GM19099 (cell line): Measurements from ENCODE around the gene RGS13.

ENCODE experiments used
- POLR2A ChIP-seq: IDR thresholded peaks from 3 replicates; pipeline ENCODE4 v1.6.1; 2011; ENCODE audit warnings: low read depth; ENCODE audit not compliant: insufficient read length; ENCODE audit errors: extremely low read depth

Gene RGS13

DNA sequence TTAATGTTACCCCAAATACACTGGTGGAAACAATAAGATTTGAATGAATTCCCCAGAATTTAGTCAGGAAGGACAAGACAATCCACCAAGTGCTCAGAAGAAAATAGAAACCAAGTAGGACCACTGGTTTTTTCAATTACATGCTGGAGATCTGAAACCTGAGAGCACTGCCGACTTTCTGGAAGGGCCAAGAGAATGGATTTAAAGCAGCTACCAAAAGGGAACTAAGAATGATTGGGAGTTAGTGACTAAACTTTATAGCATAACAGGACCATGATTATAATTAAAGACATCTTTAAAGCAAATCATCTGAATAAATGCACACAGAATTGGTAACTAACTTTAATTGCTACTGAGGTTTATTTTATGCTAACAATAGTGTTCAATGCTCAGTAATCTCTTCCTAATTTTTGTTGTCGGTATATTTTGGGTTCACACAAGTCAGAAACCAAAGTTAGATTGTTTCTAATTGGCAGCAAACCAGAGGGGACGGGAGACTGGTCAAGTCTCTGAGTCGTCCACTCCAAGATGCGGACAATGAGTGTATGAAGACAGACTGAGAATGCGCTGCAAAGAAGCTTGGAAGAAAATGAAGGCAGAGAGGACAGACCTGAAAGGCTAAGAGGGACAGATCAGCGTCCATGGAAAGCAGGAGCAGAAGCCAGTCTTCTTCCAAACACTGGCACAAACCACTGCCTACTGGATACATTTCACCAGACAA lies 2.3 kb upstream of the RGS13 start:
- peak; percentile 20 for TF ChIP-seq POLR2A

DNA sequence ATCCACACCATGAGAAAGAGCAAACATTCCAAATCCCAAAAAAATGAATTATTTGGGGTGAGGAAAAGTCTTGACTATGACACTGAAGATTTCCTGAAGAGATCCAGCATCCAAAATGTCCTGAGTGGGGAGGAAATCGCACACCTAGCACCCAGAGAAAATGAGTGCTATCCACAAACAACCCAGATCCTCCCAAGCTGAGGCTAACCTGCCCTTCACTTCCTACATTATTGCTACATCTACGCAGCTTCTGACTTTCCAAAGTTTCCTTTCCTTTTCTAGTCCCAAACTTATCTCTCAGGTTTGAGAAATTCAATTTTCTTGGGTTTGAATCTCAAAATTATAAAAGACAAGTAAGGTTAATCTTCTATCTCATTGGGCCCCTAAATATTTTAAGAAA lies 906 bp upstream of the RGS13 start:
- TF ChIP-seq POLR2A, result no peak

DNA sequence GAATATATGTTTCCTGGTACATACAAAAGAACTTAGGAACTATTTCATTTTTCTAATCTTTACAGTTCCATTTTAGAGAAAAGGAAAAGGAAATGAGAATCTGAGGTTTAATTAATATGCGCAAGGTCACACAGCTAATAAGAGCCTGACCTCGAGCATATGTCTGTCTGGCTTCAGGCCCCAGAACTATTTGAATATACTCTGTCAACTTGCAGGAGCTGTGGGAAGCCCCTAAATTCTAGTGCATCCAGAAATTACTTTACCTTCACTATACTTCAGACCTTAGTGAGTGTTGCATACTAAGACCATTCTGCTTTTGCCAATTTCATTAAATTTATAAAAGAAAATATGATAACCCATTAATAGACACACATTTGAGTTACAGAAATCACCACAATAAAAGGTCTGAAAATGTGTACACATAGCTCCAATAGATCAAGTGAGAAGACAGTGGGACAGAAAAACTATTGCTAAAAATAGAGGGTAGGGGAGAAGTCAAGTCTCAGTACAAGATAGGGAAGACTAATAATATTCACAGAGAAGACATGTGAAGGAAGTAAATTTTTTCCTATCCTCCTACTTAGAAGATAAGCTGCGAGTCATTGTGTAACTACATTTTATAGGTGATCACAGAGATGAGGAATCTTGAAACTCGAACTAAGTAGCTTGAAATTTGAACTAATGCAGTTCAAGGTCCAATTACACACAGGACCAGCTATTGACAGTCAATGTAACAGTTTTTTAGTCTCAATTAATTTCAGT lies 3.8 kb downstream of the RGS13 start:
- no peak for TF ChIP-seq POLR2A

DNA sequence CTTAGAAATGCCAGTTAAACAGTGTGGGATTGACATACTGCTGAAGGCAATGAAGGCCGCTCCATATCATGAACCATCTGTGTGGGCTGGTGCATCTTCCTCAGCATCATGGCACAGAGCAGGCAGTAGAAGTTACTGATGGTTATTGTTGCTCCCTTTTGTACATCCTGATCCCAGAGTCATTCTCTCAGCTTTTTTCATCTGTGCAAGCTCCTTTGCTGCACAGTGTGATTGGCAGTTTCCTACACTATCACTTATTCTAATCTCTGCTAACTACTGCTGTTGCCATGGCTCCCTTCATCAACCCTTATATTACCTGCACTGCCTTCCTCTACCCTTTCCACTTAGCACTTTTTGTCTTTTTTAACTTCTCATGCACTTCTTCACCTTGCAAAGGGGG lies 16.2 kb downstream of the RGS13 start:
- no peak for TF ChIP-seq POLR2A

DNA sequence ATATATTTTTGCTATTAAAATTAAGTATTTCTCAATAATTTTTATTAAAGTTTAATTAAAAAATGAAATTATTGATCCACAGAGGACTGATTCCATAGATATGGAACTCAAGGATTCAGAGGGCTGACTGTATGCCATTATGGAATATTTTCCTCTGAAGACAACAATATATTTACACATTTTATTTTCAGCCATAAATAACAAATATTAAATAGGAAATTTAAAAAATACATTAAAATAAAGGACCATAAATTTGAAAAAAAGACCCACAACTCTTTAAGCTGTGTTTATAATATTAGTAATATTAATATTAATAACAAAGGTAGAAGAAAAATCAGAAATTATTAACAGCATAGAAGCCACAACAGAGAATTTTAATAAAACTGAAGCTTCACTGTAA lies 18.2 kb downstream of the RGS13 start:
- TF ChIP-seq POLR2A, result no peak

DNA sequence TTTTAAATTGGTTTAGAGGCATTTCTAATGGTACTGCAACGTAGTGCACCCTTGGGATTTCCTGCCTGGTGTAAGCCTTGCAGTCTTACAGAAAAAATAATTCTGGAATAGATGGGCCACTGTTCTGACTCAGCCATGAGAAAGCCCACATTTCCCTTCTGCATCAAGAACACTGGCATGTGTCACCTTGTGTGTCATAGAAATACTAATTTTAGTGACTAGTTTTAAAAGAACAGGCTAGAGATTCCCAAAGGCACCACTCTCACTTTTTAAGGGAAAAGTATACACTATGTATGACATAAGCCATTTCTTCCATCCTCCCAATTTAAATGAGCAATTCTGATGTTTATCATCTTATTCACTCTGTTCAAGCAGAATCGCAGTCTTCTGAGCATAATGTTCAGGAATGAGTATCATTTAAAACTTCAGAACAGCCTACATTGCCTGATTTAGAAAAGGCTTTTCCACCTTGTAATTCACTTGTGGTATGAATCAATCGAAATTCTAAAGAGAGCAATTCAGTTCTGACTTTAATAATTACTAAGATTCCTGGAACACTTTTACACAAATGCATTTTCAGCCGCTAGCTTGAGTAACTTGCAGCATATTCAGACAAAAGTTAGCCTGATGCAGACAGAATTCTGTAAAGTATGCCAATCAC lies 18.8 kb downstream of the RGS13 start:
- TF ChIP-seq POLR2A, result no peak

DNA sequence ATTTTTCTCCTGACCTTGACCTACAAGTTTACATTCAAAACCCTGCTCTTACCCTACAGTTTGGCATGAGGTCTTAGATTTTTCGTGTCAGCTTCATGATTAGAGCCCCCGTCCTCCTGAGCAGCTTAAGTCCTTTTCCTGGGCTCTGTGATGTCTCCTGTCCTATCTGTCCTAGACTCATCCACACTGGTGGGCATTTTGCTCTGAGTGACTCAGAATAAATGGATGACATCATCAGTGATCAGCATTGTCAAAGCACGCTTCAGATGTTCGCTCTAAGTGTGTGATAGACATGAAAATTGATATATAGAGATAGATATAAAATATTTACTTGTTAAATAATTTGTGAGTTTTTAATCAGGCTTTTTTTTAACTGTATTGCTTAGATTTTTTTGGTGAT lies 21.8 kb downstream of the RGS13 start:
- no peak for TF ChIP-seq POLR2A

DNA sequence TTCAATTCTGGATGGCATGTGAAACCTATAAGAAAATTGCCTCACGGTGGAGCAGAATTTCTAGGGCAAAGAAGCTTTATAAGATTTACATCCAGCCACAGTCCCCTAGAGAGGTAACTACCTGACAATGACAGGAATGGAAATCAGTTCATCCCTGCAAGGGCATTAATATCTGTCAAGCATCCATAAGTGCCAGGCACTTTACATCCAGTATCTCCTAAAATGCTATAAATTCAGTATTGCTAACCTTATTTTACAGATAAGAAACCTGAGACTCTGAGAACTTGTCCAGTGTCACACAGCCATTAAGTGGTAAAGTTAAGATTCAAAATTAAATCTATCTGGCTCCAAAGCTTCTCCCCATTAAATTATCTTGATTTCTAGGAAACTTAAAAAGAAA lies 22.3 kb downstream of the RGS13 start:
- no peak for TF ChIP-seq POLR2A

DNA sequence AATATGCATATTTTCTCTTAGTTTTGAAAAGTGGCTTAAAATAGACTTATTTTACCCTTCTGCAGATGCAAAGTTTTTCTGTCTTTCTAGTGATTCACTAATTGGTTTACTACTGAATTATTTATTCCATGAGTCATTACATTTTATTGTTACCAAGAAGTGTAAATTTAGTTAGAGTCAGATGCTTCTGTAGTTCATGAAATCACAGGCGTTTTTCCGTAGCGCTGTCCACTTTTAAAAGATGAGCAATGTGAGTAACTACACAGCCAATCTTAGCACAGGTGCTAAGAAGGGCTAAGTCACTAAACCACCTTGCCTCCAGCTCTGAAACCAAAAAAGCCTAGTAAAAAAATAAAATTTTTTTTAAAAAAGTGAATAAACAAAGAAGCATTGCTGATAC lies 24.7 kb downstream of the RGS13 start:
- no peak for TF ChIP-seq POLR2A

DNA sequence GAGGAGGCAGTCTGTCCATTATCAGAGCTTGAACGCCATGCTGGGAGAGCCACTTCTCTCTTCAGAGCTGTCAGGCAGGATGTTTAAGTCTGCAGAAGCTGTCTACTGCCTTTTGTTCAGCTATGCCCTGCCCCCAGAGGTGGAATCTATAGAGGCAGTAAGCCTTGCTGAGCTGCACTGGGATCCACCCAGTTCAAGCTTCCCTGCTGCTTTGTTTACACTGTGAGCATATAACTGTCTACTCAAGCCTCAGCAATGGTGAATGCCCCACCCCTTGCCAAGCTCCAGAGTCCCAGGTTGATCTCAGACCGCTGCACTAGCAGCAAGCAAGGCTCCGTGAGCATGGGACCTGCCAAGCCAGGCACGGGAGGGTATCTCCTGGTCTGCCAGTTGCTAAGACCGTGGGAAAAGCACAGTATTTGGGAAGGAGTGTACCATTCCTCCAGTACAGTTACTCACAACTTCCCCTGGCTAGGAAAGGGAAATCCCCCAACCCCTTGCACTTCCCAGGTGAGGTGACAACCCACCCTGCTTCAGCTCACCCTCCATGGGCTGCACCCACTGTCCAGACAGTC lies 32.5 kb downstream of the RGS13 start:
- TF ChIP-seq POLR2A, result no peak

DNA sequence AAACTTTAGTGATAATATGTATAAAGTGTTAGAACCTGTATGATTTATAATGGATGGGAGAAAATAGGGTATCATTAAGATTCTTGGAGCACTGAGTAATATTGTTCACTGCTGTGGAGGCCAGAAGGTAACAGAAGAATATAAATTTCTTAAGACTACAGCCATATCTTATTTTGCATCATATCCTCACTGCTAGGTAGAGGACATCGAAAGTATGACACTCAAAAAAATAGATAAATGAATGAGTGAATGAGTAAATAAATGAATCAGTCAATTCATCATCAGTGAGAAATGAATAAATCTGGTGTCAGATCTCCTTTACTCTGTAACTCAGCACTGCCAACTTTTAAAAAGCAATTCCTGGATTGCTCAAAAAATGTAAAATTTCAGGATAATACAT lies 33.2 kb downstream of the RGS13 start:
- TF ChIP-seq POLR2A, result no peak

DNA sequence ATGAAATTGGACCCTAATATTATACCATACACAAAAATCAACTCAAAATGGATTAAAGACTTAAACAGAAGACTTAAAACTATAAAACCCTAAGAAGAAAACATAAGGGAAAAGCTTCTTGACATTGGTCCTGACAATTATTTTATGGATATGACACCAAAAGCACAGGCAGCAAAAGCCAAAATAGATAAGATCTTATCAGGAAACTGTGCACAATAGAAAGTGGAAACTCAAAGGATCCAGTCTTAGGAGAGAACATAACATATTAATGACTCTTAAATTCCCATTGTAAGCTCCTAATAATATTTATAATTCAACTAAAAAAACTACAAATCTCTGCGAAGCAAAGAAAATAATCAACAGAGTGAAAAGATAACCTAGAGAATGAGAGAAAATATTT lies 39.8 kb downstream of the RGS13 start:
- no peak for TF ChIP-seq POLR2A

DNA sequence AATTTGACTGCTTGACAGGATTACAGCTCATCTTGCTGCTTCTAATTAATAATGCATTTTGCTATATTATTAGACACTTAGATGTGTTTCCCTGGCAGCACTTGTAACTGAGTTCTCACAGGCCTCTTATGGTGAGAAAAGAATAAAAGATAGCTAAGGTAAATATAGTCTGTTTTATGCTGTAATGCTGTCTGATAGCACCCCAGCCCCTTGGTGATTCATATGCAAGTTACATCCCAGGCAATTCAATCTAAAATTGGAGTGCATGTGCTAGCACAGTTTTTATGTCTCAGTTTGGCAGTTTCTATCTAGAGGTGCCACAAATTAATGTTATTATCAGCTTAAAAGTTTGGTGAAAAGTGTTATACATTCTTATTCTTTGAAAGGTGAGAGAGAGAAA lies 42.2 kb downstream of the RGS13 start:
- TF ChIP-seq POLR2A, result no peak

DNA sequence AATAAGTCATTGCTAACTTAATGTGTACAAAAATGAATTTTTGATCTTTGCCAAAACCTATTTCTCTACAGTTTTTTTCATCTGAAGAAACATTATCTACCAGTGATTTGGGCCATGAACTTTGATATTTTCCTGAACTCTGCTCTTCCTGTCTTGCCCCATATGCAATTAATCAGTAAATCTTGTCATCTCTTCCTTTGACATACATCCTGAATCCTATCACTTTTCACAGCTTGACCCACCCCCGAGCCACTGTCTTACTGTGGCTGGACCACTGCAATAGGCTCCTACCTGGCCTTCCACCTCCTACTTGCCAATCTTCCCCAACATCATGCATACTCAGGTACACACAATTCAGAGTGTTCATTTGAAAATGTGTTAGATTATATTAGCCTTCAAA lies 46.4 kb downstream of the RGS13 start:
- no peak for TF ChIP-seq POLR2A

DNA sequence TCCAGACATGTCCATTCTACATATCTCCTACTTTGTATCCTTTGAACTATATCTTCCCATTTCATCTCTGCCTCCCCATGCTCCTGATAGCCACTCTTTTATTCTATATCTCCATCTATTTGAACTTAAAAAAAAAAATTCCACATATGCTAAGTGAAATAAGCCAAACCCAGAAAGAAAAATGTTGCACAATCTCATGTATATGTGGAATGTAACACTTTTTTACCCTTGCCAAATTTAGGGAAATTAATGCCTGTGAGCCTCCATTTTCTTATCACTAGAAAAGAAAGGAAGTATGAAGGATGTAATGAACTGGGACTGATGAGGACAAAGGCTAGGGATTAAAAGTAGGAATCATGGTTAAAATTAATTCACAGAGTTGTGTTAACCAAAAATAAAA lies 53.5 kb downstream of the RGS13 start:
- TF ChIP-seq POLR2A, result no peak

DNA sequence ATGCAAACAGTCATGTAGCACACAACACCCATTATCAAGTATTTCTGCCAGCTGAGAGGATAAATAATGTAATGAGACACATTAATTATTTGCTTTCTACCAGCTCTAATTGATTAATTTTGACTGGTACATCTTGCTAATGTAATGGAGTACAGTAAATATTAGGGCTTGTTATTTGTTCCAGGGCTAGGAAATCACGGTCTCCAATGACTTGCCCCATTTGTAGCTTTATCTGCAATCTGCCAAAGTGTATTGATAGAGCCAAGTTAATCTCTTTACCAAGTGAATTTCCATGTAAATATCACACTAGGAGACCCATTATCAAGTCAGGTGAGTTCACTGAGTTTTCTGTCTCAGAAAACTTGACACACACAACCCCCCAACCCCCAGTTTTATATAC lies 55.1 kb downstream of the RGS13 start:
- no peak for TF ChIP-seq POLR2A
